Neutrophil (primary cell): ENCODE results near the gene HDGFL2.

Source experiments
- H3K27ac ChIP-seq: fragments of 200-600 bp; sonication (generic); 2 replicates; pipeline ENCODE4 v1.5.1; 2016; ENCODE audit warnings: mild to moderate bottlenecking, moderate library complexity
- H3K27me3 ChIP-seq: fragments of 200-600 bp; sonication (generic); 2 replicates; pipeline ENCODE4 v1.6.0; 2016; ENCODE audit warnings: mild to moderate bottlenecking
- H3K36me3 ChIP-seq: fragments of 200-600 bp; sonication (generic); 2 replicates; pipeline ENCODE4 v1.5.1; 2017
- H3K4me1 ChIP-seq, 2 experiments: fragments of 200-600 bp in 1 of 2; sonication (generic) in 1 of 2; 1 replicate in 1 of 2; 2 replicates in 1 of 2; pipeline versions ENCODE4 v1.5.1 to v1.6.1; 2013 to 2016; ENCODE audit warnings: low read depth in 1 of 2, low read length in 1 of 2, mild to moderate bottlenecking in 1 of 2, moderate library complexity in 1 of 2; ENCODE audit not compliant: control insufficient read depth in 1 of 2, insufficient read depth in 1 of 2
- H3K4me3 ChIP-seq, 2 experiments: fragments of 200-600 bp in 1 of 2; sonication (generic) in 1 of 2; 1 replicate in 1 of 2; 2 replicates in 1 of 2; pipeline ENCODE4 v1.5.1; 2013 to 2016; ENCODE audit warnings: low read depth in 1 of 2, low read length in 1 of 2, mild to moderate bottlenecking in 1 of 2, moderate library complexity in 1 of 2
- H3K9me3 ChIP-seq: fragments of 200-600 bp; sonication (generic); 2 replicates; pipeline ENCODE4 v1.5.1; 2016
- TF ChIP-seq, protein P1 (sequence below): fragments of 200-600 bp; sonication (generic); IDR thresholded peaks from 2 replicates; pipeline ENCODE4 v1.5.1; 2016; ENCODE audit warnings: antibody characterized with exemption

Gene HDGFL2

DNA sequence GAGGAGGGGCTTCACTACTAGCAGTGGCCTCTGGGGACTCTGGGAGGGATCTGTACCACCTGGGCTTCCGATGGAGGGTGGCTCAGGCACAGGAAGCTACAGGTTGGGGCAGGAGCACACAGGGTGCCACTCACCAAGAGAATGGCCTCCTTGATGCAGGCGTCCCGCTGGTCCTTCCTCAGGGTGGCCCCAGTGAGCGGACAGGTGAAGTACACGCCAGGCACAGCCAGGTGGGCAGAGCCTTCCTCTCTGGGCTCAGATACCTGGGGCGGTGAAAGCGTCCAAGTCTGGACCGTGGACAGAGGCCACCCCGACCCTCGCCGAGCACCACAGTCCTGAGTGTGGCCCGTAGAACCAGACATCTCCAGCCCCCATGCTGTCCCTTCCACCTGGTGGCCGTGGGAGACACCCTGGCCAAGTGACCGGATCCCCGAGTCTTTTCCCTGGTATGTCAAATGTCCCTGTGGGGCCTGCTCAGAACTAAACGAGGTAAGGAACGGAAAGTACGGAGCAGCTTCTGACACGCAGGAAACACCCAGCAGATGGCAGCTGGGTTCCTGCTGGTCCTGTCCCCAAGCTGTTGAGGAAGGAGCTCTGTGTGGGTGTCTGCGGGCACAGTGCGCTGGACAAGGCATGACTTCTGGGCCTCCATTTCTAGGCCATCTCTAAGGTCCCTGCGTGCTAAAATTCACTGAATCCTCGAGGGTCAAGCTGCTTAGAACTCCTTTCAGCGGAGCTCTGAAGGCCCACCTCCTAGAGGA is 19.7 kb upstream of the HDGFL2 start:
- no peaks in the 10 kb centered on the region for H3K27me3 ChIP-seq
- no peaks in the 10 kb centered on the region for H3K9me3 ChIP-seq
- no peak overlapping the region for H3K27ac ChIP-seq
- TF ChIP-seq, protein P1, sequence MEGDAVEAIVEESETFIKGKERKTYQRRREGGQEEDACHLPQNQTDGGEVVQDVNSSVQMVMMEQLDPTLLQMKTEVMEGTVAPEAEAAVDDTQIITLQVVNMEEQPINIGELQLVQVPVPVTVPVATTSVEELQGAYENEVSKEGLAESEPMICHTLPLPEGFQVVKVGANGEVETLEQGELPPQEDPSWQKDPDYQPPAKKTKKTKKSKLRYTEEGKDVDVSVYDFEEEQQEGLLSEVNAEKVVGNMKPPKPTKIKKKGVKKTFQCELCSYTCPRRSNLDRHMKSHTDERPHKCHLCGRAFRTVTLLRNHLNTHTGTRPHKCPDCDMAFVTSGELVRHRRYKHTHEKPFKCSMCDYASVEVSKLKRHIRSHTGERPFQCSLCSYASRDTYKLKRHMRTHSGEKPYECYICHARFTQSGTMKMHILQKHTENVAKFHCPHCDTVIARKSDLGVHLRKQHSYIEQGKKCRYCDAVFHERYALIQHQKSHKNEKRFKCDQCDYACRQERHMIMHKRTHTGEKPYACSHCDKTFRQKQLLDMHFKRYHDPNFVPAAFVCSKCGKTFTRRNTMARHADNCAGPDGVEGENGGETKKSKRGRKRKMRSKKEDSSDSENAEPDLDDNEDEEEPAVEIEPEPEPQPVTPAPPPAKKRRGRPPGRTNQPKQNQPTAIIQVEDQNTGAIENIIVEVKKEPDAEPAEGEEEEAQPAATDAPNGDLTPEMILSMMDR = no peak
- no peak overlapping the region for H3K4me3 ChIP-seq
- H3K36me3 ChIP-seq = peaks cover 74% of the 10 kb centered on the region
- peaks cover 12 to 13% of the 10 kb centered on the region in 2 experiments for H3K4me1 ChIP-seq

DNA sequence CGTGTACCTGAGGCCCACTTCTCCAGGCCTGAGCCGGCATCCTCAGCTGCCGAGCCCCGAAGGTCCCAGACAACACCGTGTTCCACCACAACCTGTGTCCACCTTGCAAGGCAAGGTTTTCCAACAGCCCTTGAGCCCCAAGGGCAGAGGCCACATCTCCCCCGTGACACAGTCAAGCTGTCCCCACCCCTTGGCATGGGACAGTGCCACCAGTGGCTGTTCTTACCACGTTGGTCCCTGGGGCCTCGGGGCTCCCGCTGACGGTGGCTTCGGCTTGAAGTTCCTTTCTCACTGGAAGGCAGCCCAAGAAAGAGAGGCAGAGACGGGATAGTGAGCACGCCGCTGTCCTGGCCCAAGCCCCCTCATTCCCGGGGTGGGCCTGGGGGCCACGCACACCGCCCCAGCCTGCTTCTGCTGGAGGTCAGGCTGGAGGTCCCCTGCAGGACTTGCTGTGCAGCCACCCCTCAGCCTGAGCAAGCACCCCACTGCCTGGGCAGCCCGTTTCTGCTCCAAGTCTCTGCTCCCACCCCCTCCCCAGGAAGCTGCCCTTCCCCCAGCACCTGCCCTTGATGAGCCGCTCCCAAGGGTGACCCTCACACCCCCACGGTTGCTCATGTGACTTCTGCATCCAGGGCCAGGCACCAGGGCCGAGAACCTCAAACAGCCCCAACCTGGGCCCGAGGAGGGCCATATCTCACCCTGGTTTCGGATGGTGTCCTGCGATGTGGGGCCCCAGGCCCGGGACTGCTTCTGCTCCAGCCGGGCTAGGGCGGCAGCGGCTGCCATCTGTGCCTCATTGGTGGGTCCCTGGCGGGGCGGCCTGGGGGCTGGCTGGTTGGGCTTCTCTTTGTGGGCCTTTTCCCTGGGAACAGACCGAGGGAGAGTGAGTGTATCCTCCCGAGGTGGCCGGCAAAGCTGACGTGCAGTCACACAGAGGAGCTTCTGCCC is 18.6 kb upstream of the HDGFL2 start:
- H3K4me1 ChIP-seq = peaks cover 12 to 18% of the 10 kb centered on the region in 2 experiments
- H3K9me3 ChIP-seq = no peaks in the 10 kb centered on the region
- no peak overlapping the region for H3K27ac ChIP-seq
- H3K4me3 ChIP-seq = no peak overlapping the region
- peaks cover 64% of the 10 kb centered on the region for H3K36me3 ChIP-seq
- TF ChIP-seq, protein P1 = no peak
- H3K27me3 ChIP-seq = no peaks in the 10 kb centered on the region

DNA sequence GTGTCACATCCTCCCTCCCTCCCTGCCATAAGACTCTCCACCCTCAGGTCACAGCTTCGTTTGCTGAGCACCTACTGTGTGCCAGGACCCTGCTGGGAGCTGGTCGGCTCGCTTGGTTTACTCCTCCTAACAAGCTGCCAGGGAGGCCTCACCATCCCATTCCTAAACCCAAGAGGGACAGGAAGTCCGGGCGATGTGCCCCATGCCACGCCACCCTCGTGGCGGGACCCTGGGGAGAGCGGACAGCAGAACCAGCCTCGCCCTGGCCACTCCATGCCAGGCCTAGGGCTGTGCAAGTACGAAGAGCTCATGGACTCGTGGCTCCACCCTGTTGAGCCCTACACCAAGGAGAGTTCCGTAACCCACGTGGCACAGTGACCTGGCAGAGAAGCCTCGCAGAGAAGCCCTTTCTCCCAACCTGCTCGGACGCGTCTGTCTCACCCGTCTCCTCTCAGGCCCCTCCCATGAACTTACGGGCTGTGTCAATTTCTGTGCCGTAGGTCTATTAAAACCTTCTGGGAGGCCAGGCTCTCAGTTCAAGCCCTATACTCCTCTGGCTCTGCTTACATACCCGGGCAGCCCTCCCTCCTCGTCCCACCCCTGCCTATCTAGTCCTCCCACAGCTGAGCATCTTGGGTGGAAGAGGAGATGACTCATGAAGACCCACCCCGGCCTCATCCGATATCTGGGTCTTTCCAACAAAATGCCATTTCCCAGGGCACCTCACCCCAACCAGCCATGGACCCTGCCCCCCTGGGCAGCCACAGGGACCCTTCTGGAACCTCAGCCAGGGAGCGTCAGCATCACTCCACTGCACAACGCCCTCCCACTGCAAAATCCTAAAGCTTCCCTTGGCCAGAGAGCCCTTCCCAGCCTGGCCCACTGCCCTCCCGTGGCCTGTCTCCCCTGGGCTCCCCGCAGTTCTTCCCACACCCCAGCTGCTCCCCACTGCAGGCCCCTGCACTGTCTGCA is 17.1 kb upstream of the HDGFL2 start:
- Histone ChIP-seq H3K9me3 (no peaks in the 10 kb centered on the region), H3K4me3 (no peak overlapping the region), H3K27me3 (no peaks in the 10 kb centered on the region), H3K4me1 (peaks cover 12 to 18% of the 10 kb centered on the region in 2 experiments), H3K27ac (no peak overlapping the region), H3K36me3 (peaks cover 48% of the 10 kb centered on the region)
- TF ChIP-seq, protein P1 = no peak

DNA sequence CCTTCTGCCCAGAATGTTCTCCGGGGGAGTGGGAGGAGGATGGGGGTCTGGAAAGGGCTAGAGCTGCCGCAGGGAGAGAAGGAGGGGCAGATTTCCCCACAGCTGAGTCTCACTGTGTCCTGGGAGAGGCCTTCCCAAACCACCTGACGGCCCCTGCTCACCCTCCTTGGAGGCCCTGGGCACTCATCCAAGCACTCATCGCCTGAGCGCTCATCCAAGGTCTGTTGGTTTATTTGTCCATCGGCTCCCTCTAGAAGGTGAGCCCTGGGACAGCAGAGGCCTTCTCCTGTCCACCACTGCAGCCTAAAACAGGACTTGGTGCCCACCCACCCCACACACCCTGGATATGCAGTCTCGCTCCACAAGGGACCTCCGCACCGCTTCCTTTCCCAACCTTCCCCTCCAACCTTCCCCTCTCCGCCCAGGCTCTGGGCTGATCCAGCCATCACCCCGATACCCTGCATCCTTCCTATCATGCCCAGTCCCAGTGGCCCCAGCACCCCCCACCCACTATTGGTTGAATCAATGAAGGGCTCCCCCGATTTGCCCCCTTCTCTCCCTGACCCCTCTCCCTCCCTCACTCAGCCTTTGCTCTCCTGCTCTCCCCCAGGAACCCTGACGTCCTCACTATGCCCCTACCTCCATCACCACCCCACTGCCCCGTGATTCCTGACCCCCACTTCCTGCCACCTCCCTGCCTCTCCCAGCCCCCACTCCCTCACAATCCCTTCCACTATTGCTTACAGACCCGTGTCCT is 16.2 kb upstream of the HDGFL2 start:
- Histone ChIP-seq H3K36me3 (peaks cover 40% of the 10 kb centered on the region), H3K4me1 (peaks cover 12 to 18% of the 10 kb centered on the region in 2 experiments), H3K9me3 (no peaks in the 10 kb centered on the region), H3K4me3 (peak overlapping the region; percentile 57 to 80), H3K27ac (peak overlapping the region; percentile 86), H3K27me3 (no peaks in the 10 kb centered on the region)
- TF ChIP-seq, protein P1 = no peak
